ENCODE data around the gene FAM72B.
"Not testable (repeated sequence)": the region's sequence is repeated elsewhere in the genome, so short reads cannot be mapped to it uniquely, and the experiment has no call there.

The FAM72B gene

GRCh38 chr1:121154811-121155210, 29.3 kb downstream of the FAM72B start:
- H3K4me1 ChIP-seq (ENCODE audit: control insufficient read depth, low read depth, low read length); H3K27ac ChIP-seq (ENCODE audit: low read depth, low read length); H3K4me2 ChIP-seq (ENCODE audit: low read length); H3K4me3 ChIP-seq (ENCODE audit: low read length); H3K27me3 ChIP-seq (ENCODE audit: insufficient read depth, low read length, poor library complexity); H3K36me3 ChIP-seq (ENCODE audit: control insufficient read depth, insufficient read depth, low read length); DNase-seq; H4K5ac ChIP-seq (ENCODE audit: low read length); H3K4ac ChIP-seq (ENCODE audit: low read depth, low read length); H4K8ac ChIP-seq (ENCODE audit: low read depth, low read length); H3K79me2 ChIP-seq (ENCODE audit: control insufficient read depth, insufficient read depth, low read length); H3K18ac ChIP-seq (ENCODE audit: low read length); H2BK5ac ChIP-seq (ENCODE audit: low read length); H3K79me1 ChIP-seq (ENCODE audit: low read length); H2BK120ac ChIP-seq (ENCODE audit: low read depth, low read length); H2BK15ac ChIP-seq (replicated peaks; ENCODE audit: low read depth); H3K56ac ChIP-seq (ENCODE audit: low read length); H3K9ac ChIP-seq (ENCODE audit: low read length); H2AK5ac ChIP-seq (ENCODE audit: low read length); H3K23ac ChIP-seq (ENCODE audit: low read length): not testable (repeated sequence)
- no CpG with 5 or more reads among the region's 2 CpGs for WGBS (ENCODE audit: extremely low coverage, insufficient coverage, low lambda C conversion rate)

GRCh38 chr1:121152788-121153187, 31.4 kb downstream of the FAM72B start:
- H2BK5ac ChIP-seq (ENCODE audit: low read length); H3K27me3 ChIP-seq (ENCODE audit: insufficient read depth, low read length, poor library complexity); H2BK15ac ChIP-seq (replicated peaks; ENCODE audit: low read depth); H3K79me2 ChIP-seq (ENCODE audit: control insufficient read depth, insufficient read depth, low read length); H3K4me3 ChIP-seq (ENCODE audit: low read length); H2AK5ac ChIP-seq (ENCODE audit: low read length); H3K4me2 ChIP-seq (ENCODE audit: low read length); H2BK120ac ChIP-seq (ENCODE audit: low read depth, low read length); H3K4ac ChIP-seq (ENCODE audit: low read depth, low read length); H3K18ac ChIP-seq (ENCODE audit: low read length); H4K8ac ChIP-seq (ENCODE audit: low read depth, low read length); H3K23ac ChIP-seq (ENCODE audit: low read length); H4K5ac ChIP-seq (ENCODE audit: low read length); H3K56ac ChIP-seq (ENCODE audit: low read length); H3K4me1 ChIP-seq (ENCODE audit: control insufficient read depth, low read depth, low read length); H3K27ac ChIP-seq (ENCODE audit: low read depth, low read length); H3K9ac ChIP-seq (ENCODE audit: low read length); DNase-seq; H3K36me3 ChIP-seq (ENCODE audit: control insufficient read depth, insufficient read depth, low read length); H3K79me1 ChIP-seq (ENCODE audit: low read length): not testable (repeated sequence)

GRCh38 chr1:121151294-121151693, 32.8 kb downstream of the FAM72B start:
- H3K79me1 ChIP-seq (ENCODE audit: low read length); H2AK5ac ChIP-seq (ENCODE audit: low read length); H3K36me3 ChIP-seq (ENCODE audit: control insufficient read depth, insufficient read depth, low read length); H3K27ac ChIP-seq (ENCODE audit: low read depth, low read length); H3K4ac ChIP-seq (ENCODE audit: low read depth, low read length); H3K4me2 ChIP-seq (ENCODE audit: low read length); H2BK5ac ChIP-seq (ENCODE audit: low read length); H4K8ac ChIP-seq (ENCODE audit: low read depth, low read length); H3K9ac ChIP-seq (ENCODE audit: low read length); H2BK15ac ChIP-seq (replicated peaks; ENCODE audit: low read depth); H3K23ac ChIP-seq (ENCODE audit: low read length); H3K27me3 ChIP-seq (ENCODE audit: insufficient read depth, low read length, poor library complexity); H3K4me3 ChIP-seq (ENCODE audit: low read length); H3K79me2 ChIP-seq (ENCODE audit: control insufficient read depth, insufficient read depth, low read length); H2BK120ac ChIP-seq (ENCODE audit: low read depth, low read length); DNase-seq; H3K4me1 ChIP-seq (ENCODE audit: control insufficient read depth, low read depth, low read length); H3K18ac ChIP-seq (ENCODE audit: low read length); H4K5ac ChIP-seq (ENCODE audit: low read length); H3K56ac ChIP-seq (ENCODE audit: low read length): not testable (repeated sequence)
- WGBS (ENCODE audit: extremely low coverage, insufficient coverage, low lambda C conversion rate) = no CpG with 5 or more reads among the region's 1 CpG

- H4K5ac ChIP-seq (ENCODE audit: low read length); H2BK5ac ChIP-seq (ENCODE audit: low read length); H3K4ac ChIP-seq (ENCODE audit: low read depth, low read length); H3K27ac ChIP-seq (ENCODE audit: low read depth, low read length); H2BK120ac ChIP-seq (ENCODE audit: low read depth, low read length); H3K4me1 ChIP-seq (ENCODE audit: control insufficient read depth, low read depth, low read length); H4K8ac ChIP-seq (ENCODE audit: low read depth, low read length); H2BK15ac ChIP-seq (replicated peaks; ENCODE audit: low read depth); H3K9ac ChIP-seq (ENCODE audit: low read length); H3K4me2 ChIP-seq (ENCODE audit: low read length); H3K36me3 ChIP-seq (ENCODE audit: control insufficient read depth, insufficient read depth, low read length); H3K27me3 ChIP-seq (ENCODE audit: insufficient read depth, low read length, poor library complexity); H2AK5ac ChIP-seq (ENCODE audit: low read length); H3K18ac ChIP-seq (ENCODE audit: low read length); H3K23ac ChIP-seq (ENCODE audit: low read length); DNase-seq; H3K4me3 ChIP-seq (ENCODE audit: low read length); H3K79me1 ChIP-seq (ENCODE audit: low read length); H3K56ac ChIP-seq (ENCODE audit: low read length); H3K79me2 ChIP-seq (ENCODE audit: control insufficient read depth, insufficient read depth, low read length): not testable (repeated sequence)
- WGBS (ENCODE audit: extremely low coverage, insufficient coverage, low lambda C conversion rate) = no CpG with 5 or more reads among the region's 9 CpGs
Observed at GRCh38 chr1:121148489-121149190, 35.5 kb downstream of the FAM72B start.

- H2AK5ac ChIP-seq (ENCODE audit: low read length) = not testable (repeated sequence)
Observed at GRCh38 chr1:121140393-121140792, 43.7 kb downstream of the FAM72B start.

GRCh38 chr1:121131494-121131893, 52.6 kb downstream of the FAM72B start:
- H3K4me2 ChIP-seq (ENCODE audit: low read length); H2BK15ac ChIP-seq (replicated peaks; ENCODE audit: low read depth); H3K4ac ChIP-seq (ENCODE audit: low read depth, low read length); H3K27ac ChIP-seq (ENCODE audit: low read depth, low read length); H3K18ac ChIP-seq (ENCODE audit: low read length); H3K79me1 ChIP-seq (ENCODE audit: low read length); H4K5ac ChIP-seq (ENCODE audit: low read length); DNase-seq; H3K4me3 ChIP-seq (ENCODE audit: low read length); H3K56ac ChIP-seq (ENCODE audit: low read length); H2AK5ac ChIP-seq (ENCODE audit: low read length); H2BK5ac ChIP-seq (ENCODE audit: low read length); H3K23ac ChIP-seq (ENCODE audit: low read length); H3K9ac ChIP-seq (ENCODE audit: low read length); H3K36me3 ChIP-seq (ENCODE audit: control insufficient read depth, insufficient read depth, low read length); H3K4me1 ChIP-seq (ENCODE audit: control insufficient read depth, low read depth, low read length); H2BK120ac ChIP-seq (ENCODE audit: low read depth, low read length); H4K8ac ChIP-seq (ENCODE audit: low read depth, low read length); H3K27me3 ChIP-seq (ENCODE audit: insufficient read depth, low read length, poor library complexity); H3K79me2 ChIP-seq (ENCODE audit: control insufficient read depth, insufficient read depth, low read length): not testable (repeated sequence)
- no CpG with 5 or more reads among the region's 1 CpG for WGBS (ENCODE audit: extremely low coverage, insufficient coverage, low lambda C conversion rate)

More at GRCh38 chr1:121140393-121140792, 43.7 kb downstream of the FAM72B start:
- not testable (repeated sequence) for H3K4me1 ChIP-seq (ENCODE audit: control insufficient read depth, low read depth, low read length); H3K4me2 ChIP-seq (ENCODE audit: low read length); H3K56ac ChIP-seq (ENCODE audit: low read length); H3K27me3 ChIP-seq (ENCODE audit: insufficient read depth, low read length, poor library complexity); H2BK5ac ChIP-seq (ENCODE audit: low read length); H2BK15ac ChIP-seq (replicated peaks; ENCODE audit: low read depth); H3K36me3 ChIP-seq (ENCODE audit: control insufficient read depth, insufficient read depth, low read length); H3K79me1 ChIP-seq (ENCODE audit: low read length); H4K5ac ChIP-seq (ENCODE audit: low read length); H3K9ac ChIP-seq (ENCODE audit: low read length); H2BK120ac ChIP-seq (ENCODE audit: low read depth, low read length); H4K8ac ChIP-seq (ENCODE audit: low read depth, low read length); H3K23ac ChIP-seq (ENCODE audit: low read length); H3K27ac ChIP-seq (ENCODE audit: low read depth, low read length); DNase-seq; H3K4ac ChIP-seq (ENCODE audit: low read depth, low read length); H3K4me3 ChIP-seq (ENCODE audit: low read length); H3K18ac ChIP-seq (ENCODE audit: low read length); H3K79me2 ChIP-seq (ENCODE audit: control insufficient read depth, insufficient read depth, low read length)
- WGBS (ENCODE audit: extremely low coverage, insufficient coverage, low lambda C conversion rate) = no CpG with 5 or more reads among the region's 6 CpGs

Data from mesendoderm (in vitro differentiated cells).